ENCODE data around the gene GNAS.
"Not testable (repeated sequence)": the region's sequence is repeated elsewhere in the genome, so short reads cannot be mapped to it uniquely, and the experiment has no call there.

DNA sequence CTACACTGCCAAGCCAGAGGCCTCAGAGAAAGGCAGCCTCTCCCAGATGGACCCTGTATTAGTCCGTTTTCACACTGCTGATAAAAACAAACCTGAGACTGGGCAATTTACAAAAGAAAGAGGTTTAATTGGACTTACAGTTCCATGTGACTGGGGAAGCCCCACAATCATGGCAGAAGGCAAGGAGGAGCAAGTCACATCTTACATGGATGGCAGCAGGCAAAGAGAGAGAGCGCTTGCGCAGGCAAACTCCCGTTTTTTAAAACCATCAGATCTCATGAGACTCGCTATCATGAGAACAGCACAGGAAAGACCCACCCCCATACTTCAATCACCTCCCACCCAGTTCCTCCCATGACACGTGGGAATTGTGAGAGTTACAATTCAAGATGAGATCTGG lies 32.0 kb upstream of the GNAS start:
- TF ChIP-seq POLR2A (IDR thresholded peaks at IDR 0.05); POLR2AphosphoS5 (IDR thresholded peaks at IDR 0.05; ENCODE audit: insufficient read depth in 1 of 2, low read depth in 1 of 2): not testable (repeated sequence)
- TF ChIP-seq, protein P1, sequence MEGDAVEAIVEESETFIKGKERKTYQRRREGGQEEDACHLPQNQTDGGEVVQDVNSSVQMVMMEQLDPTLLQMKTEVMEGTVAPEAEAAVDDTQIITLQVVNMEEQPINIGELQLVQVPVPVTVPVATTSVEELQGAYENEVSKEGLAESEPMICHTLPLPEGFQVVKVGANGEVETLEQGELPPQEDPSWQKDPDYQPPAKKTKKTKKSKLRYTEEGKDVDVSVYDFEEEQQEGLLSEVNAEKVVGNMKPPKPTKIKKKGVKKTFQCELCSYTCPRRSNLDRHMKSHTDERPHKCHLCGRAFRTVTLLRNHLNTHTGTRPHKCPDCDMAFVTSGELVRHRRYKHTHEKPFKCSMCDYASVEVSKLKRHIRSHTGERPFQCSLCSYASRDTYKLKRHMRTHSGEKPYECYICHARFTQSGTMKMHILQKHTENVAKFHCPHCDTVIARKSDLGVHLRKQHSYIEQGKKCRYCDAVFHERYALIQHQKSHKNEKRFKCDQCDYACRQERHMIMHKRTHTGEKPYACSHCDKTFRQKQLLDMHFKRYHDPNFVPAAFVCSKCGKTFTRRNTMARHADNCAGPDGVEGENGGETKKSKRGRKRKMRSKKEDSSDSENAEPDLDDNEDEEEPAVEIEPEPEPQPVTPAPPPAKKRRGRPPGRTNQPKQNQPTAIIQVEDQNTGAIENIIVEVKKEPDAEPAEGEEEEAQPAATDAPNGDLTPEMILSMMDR (IDR thresholded peaks at IDR 0.05), result not testable (repeated sequence)

Data from vagina (tissue), 2 donors.